Measurements from ENCODE around the gene TCEANC.

The TCEANC gene

GRCh38 chrX:13693341-13693961 lies 40.5 kb downstream of the TCEANC start:
- DNase-seq: no peak

- no peak for DNase-seq
These were observed 41.4 kb downstream of the TCEANC start for GRCh38 chrX:13694359-13694758.

GRCh38 chrX:13694983-13695382 lies 42.0 kb downstream of the TCEANC start:
- DNase-seq: no peak

- no peak for DNase-seq
These were observed 42.7 kb downstream of the TCEANC start for GRCh38 chrX:13695601-13696115.

- DNase-seq: no peak
These were observed 44.5 kb downstream of the TCEANC start for GRCh38 chrX:13697455-13697854.

- DNase-seq: no peak
These were observed 45.0 kb downstream of the TCEANC start for GRCh38 chrX:13697976-13698375.

GRCh38 chrX:13698432-13698831 lies 45.5 kb downstream of the TCEANC start:
- DNase-seq: no peak

GRCh38 chrX:13699183-13699826 lies 46.4 kb downstream of the TCEANC start:
- DNase-seq: no peak

GRCh38 chrX:13700380-13700779 lies 47.4 kb downstream of the TCEANC start:
- no peak for DNase-seq

- no peak for DNase-seq
These were observed 49.3 kb downstream of the TCEANC start for GRCh38 chrX:13702111-13702789.

- DNase-seq: no peak
These were observed 50.2 kb downstream of the TCEANC start for GRCh38 chrX:13703135-13703534.

- no peak for DNase-seq
These were observed 50.6 kb downstream of the TCEANC start for GRCh38 chrX:13703589-13703988.

GRCh38 chrX:13711141-13711540 lies 58.2 kb downstream of the TCEANC start:
- DNase-seq: no peak
